ENCODE measurements around the gene MGARP. TPM values are rescaled to one million over a fixed set of nuclear protein-coding genes. Genes with fewer than 3 reads are reported as not detected.

Gene MGARP
- total and polyA plus RNA-seq, 9 of the 15 experiments (the other 6 are each of a cell fraction or from before 2014, with no cell fraction given) = 0.11 to 0.45 (median 0.23) TPM; not detected in 4

- TF ChIP-seq, protein P1, sequence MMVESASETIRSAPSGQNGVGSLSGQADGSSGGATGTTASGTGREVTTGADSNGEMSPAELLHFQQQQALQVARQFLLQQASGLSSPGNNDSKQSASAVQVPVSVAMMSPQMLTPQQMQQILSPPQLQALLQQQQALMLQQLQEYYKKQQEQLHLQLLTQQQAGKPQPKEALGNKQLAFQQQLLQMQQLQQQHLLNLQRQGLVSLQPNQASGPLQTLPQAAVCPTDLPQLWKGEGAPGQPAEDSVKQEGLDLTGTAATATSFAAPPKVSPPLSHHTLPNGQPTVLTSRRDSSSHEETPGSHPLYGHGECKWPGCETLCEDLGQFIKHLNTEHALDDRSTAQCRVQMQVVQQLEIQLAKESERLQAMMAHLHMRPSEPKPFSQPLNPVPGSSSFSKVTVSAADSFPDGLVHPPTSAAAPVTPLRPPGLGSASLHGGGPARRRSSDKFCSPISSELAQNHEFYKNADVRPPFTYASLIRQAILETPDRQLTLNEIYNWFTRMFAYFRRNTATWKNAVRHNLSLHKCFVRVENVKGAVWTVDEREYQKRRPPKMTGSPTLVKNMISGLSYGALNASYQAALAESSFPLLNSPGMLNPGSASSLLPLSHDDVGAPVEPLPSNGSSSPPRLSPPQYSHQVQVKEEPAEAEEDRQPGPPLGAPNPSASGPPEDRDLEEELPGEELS (CRISPR knock-in tag; IDR thresholded peaks at IDR 0.05; ENCODE audit: borderline replicate concordance) = no peak
- TF ChIP-seq ZFX (CRISPR knock-in tag; IDR thresholded peaks at IDR 0.05) (peak; percentile 100), KDM5B (IDR thresholded peaks at IDR 0.05; ENCODE audit: insufficient replicate concordance, low read depth, low read length) (peak; percentile 89), NONO (IDR thresholded peaks at IDR 0.05; ENCODE audit: low read depth in 2 of 2, low read length in 1 of 2) (peak; percentile 45 to 53; a peak in 1 of 4 replicates), CBX8 (IDR thresholded peaks at IDR 0.05; ENCODE audit: borderline replicate concordance, extremely low read depth, low read depth, low read length, poor library complexity, severe bottlenecking) (no peak), ZNF431 (CRISPR knock-in tag; IDR thresholded peaks at IDR 0.05) (peak; percentile 78), ARID4B (CRISPR knock-in tag; IDR thresholded peaks at IDR 0.05) (peak; percentile 76), JUNB (CRISPR knock-in tag; conservative IDR thresholded peaks at IDR 0.05) (no peak), RBM15 (IDR thresholded peaks at IDR 0.05; ENCODE audit: insufficient read depth, low read length) (no peak), ZNF584 (CRISPR knock-in tag; IDR thresholded peaks at IDR 0.05; ENCODE audit: low read depth) (no peak), MAFG (tag; conservative IDR thresholded peaks at IDR 0.05) (no peak), ZNF780A (CRISPR knock-in tag; IDR thresholded peaks at IDR 0.05) (no peak), NCOA4 (IDR thresholded peaks at IDR 0.05; ENCODE audit: partially characterized antibody) (no peak), ZNF146 (CRISPR knock-in tag; IDR thresholded peaks at IDR 0.05; ENCODE audit: unreplicated experiment) (no peak)
- TF ChIP-seq, protein P2, sequence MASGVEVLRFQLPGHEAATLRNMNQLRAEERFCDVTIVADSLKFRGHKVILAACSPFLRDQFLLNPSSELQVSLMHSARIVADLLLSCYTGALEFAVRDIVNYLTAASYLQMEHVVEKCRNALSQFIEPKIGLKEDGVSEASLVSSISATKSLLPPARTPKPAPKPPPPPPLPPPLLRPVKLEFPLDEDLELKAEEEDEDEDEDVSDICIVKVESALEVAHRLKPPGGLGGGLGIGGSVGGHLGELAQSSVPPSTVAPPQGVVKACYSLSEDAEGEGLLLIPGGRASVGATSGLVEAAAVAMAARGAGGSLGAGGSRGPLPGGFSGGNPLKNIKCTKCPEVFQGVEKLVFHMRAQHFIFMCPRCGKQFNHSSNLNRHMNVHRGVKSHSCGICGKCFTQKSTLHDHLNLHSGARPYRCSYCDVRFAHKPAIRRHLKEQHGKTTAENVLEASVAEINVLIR (CRISPR knock-in tag; IDR thresholded peaks at IDR 0.05) = 0 out of 2 replicates have a peak, but pooled peaks have one; percentile 6
- TF ChIP-seq, protein P3, sequence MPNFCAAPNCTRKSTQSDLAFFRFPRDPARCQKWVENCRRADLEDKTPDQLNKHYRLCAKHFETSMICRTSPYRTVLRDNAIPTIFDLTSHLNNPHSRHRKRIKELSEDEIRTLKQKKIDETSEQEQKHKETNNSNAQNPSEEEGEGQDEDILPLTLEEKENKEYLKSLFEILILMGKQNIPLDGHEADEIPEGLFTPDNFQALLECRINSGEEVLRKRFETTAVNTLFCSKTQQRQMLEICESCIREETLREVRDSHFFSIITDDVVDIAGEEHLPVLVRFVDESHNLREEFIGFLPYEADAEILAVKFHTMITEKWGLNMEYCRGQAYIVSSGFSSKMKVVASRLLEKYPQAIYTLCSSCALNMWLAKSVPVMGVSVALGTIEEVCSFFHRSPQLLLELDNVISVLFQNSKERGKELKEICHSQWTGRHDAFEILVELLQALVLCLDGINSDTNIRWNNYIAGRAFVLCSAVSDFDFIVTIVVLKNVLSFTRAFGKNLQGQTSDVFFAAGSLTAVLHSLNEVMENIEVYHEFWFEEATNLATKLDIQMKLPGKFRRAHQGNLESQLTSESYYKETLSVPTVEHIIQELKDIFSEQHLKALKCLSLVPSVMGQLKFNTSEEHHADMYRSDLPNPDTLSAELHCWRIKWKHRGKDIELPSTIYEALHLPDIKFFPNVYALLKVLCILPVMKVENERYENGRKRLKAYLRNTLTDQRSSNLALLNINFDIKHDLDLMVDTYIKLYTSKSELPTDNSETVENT (CRISPR knock-in tag; IDR thresholded peaks at IDR 0.05) = peak; percentile 35; the same call in 1 of the 2 replicates
These were observed 15.3 kb upstream of the MGARP start (continued) for GRCh38 chr4:139295206-139295941.

All from K562 (cell line).